GM23338 (cell line): ENCODE results near the gene ENPP7. TPM values are rescaled to one million over a fixed set of nuclear protein-coding genes. Genes with fewer than 3 reads are reported as not detected.

ENCODE experiments used
- ATAC-seq: fragments of 200-7000 bp; cut with Tn5 transposase; 3 replicates; pipeline ENCODE4 v1.9.1; 2020
- DNase-seq: peaks from one replicate; pipeline ENCODE4 v3.0.0-alpha.2; 2015; ENCODE audit warnings: low spot score
- H2AFZ ChIP-seq: fragments of 200-600 bp; sonication (generic); 2 replicates; pipeline ENCODE4 v1.8.0; 2016; ENCODE audit warnings: antibody characterized with exemption, mild to moderate bottlenecking, moderate library complexity
- H3F3A ChIP-seq: fragments of 200-600 bp; sonication (generic); replicated peaks from 2 replicates; pipeline ENCODE4 v1.8.0; 2017; ENCODE audit warnings: antibody characterized with exemption, mixed run types, low read depth
- H3K27ac ChIP-seq: fragments of 200-600 bp; sonication (generic); 2 replicates; pipeline ENCODE4 v1.6.1; 2016; ENCODE audit warnings: low read depth
- H3K27me3 ChIP-seq: fragments of 200-600 bp; sonication (generic); 2 replicates; pipeline ENCODE4 v1.8.0; 2016; ENCODE audit warnings: mild to moderate bottlenecking, mixed run types, moderate library complexity; ENCODE audit not compliant: insufficient read depth
- H3K36me3 ChIP-seq: fragments of 200-600 bp; sonication (generic); 2 replicates; pipeline ENCODE4 v1.8.0; 2016; ENCODE audit warnings: mild to moderate bottlenecking; ENCODE audit not compliant: insufficient read depth
- H3K4me1 ChIP-seq: fragments of 200-600 bp; sonication (generic); 2 replicates; pipeline ENCODE4 v1.8.0; 2016; ENCODE audit warnings: mild to moderate bottlenecking, moderate library complexity; ENCODE audit not compliant: insufficient read depth
- H3K4me2 ChIP-seq: fragments of 200-600 bp; sonication (generic); 2 replicates; pipeline ENCODE4 v1.7.1; 2017; ENCODE audit warnings: mixed run types
- H3K4me3 ChIP-seq: fragments of 200-600 bp; sonication (generic); 2 replicates; pipeline ENCODE4 v1.6.1; 2016; ENCODE audit warnings: mixed run types
- H3K79me2 ChIP-seq: fragments of 200-600 bp; sonication (generic); replicated peaks from 2 replicates; pipeline ENCODE4 v1.8.0; 2017; ENCODE audit warnings: mild to moderate bottlenecking; ENCODE audit not compliant: insufficient read depth
- H3K9me2 ChIP-seq: fragments of 200-600 bp; sonication (generic); 2 replicates; pipeline ENCODE4 v1.8.0; 2017; ENCODE audit not compliant: insufficient read depth
- H4K20me1 ChIP-seq: fragments of 200-600 bp; sonication (generic); replicated peaks from 2 replicates; pipeline ENCODE4 v1.8.0; 2017; ENCODE audit warnings: mild to moderate bottlenecking; ENCODE audit not compliant: insufficient read depth
- H3K27ac Mint-ChIP-seq: 2 replicates; pipeline ENCODE4 v1.8.0; 2020; ENCODE audit warnings: inconsistent platforms, mild to moderate bottlenecking, moderate library complexity, mixed read lengths
- H3K27me3 Mint-ChIP-seq: 3 replicates; pipeline ENCODE4 v1.8.0; 2022; ENCODE audit warnings: low read depth, mild to moderate bottlenecking, moderate library complexity, mixed read lengths, inconsistent platforms; ENCODE audit not compliant: insufficient read depth, poor library complexity
- H3K36me3 Mint-ChIP-seq: 3 replicates; pipeline ENCODE4 v1.8.0; 2021; ENCODE audit warnings: low read depth, mild to moderate bottlenecking, inconsistent platforms, moderate library complexity, mixed read lengths
- H3K4me1 Mint-ChIP-seq: 3 replicates; pipeline ENCODE4 v1.8.0; 2020; ENCODE audit warnings: mild to moderate bottlenecking, inconsistent platforms, mixed read lengths
- H3K4me3 Mint-ChIP-seq: 3 replicates; pipeline ENCODE4 v1.8.0; 2021; ENCODE audit warnings: moderate library complexity, mild to moderate bottlenecking, inconsistent platforms, mixed read lengths
- H3K9me3 Mint-ChIP-seq: 3 replicates; pipeline ENCODE4 v1.8.0; 2020; ENCODE audit warnings: moderate library complexity, mild to moderate bottlenecking, inconsistent platforms, mixed read lengths
- CREB1 ChIP-seq: fragments of 250-450 bp; sonication (Bioruptor Pico); IDR thresholded peaks from 2 replicates; pipeline ENCODE4 v1.5.0; 2020; ENCODE audit warnings: low read depth, mild to moderate bottlenecking, moderate library complexity
- EZH2 ChIP-seq: fragments of 200-600 bp; sonication (generic); IDR thresholded peaks from one replicate; pipeline ENCODE4 v1.8.0; 2017; ENCODE audit warnings: antibody characterized with exemption, mild to moderate bottlenecking, low read depth; ENCODE audit not compliant: unreplicated experiment
- POLR2AphosphoS5 ChIP-seq: IDR thresholded peaks from 2 replicates; pipeline ENCODE4 v1.6.1; 2016; ENCODE audit warnings: antibody characterized with exemption, low read depth
- REST ChIP-seq: IDR thresholded peaks from one replicate; pipeline ENCODE4 v1.6.1; 2018; ENCODE audit warnings: antibody characterized with exemption; ENCODE audit not compliant: unreplicated experiment
- ZNF114 ChIP-seq: fragments of 250-450 bp; sonication (Bioruptor Pico); IDR thresholded peaks from 2 replicates; pipeline ENCODE4 v1.5.0; 2020; ENCODE audit warnings: mild to moderate bottlenecking, moderate library complexity
- ZNF462 ChIP-seq: fragments of 250-450 bp; sonication (Bioruptor Pico); IDR thresholded peaks from 2 replicates; pipeline ENCODE4 v1.5.0; 2020; ENCODE audit warnings: mild to moderate bottlenecking, moderate library complexity
- polyA plus RNA-seq: library from polyadenylated mRNA; unstranded; fragments of >200 nt; fragmentation: Nextera tagmentation; extraction: Ambion mirVana; gene quantifications from 2 replicates; pipeline ENCODE4 v1.2.1, GENCODE V29; 2016
- total RNA-seq: library from RNA; depleted of rRNA; stranded (reverse); fragments of >200 nt; shearing (Covaris generic); gene quantifications from 2 replicates; pipeline ENCODE4 v1.2.3, GENCODE V29; 2014
- TF ChIP-seq, protein P1 (sequence below): IDR thresholded peaks from 2 replicates; pipeline ENCODE4 v1.6.1; 2016; ENCODE audit warnings: antibody characterized with exemption

Gene ENPP7
- total and polyA plus RNA-seq, 2 experiments from 2014 or later: not detected

DNA sequence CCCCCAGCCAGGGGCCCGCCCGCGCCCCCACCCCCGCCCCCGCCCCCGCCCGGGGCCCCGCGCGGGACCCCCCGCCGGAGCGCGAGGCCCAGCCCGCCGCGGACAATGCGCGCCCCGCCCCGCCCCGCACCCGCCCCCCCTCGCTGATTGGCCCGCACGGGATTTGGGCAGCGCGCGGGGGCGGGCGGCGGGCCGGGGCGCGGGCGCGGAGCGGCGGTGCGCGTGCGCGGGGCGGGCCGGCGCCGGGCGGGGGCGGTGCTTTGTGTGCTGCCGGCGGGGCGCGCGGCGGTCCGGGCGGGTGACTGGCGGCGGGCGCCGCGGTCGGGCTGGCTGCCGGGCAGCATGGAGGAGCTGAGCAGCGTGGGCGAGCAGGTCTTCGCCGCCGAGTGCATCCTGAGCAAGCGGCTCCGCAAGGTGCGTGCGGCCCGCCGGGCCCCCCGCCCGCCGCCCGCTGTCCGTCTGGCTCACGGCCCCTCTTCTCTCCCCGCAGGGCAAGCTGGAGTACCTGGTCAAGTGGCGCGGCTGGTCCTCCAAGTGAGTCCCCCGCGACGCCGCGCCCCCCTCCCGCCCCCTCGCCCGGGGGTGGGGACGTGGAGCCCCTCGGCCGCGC lies 47.3 kb downstream of the ENPP7 start, which contains the start of gene CBX2:
Gene CBX2 (plus strand): TSS at position 255 of the 610 bp plus-strand sequence. CDS start 88 bp downstream, at position 343.
- Histone ChIP-seq H2AFZ (no peak within 1 kb of the TSS), H4K20me1 (peaks cover 27% of the 10 kb centered on the region), H3K27me3 (peaks cover 12% of the 10 kb centered on the region), H3K4me1 (peaks cover 23% of the 10 kb centered on the region), H3K9me2 (no peaks in the 10 kb centered on the region), H3F3A (peaks cover 18% of the 10 kb centered on the region; the same call in 1 of the 2 replicates), H3K4me2 (peak within 1 kb of the TSS; percentile 97), H3K36me3 (peaks cover 8% of the 10 kb centered on the region), H3K4me3 (peak within 1 kb of the TSS; percentile 97), H3K27ac (peak within 1 kb of the TSS; percentile 83), H3K79me2 (peaks cover 30% of the 10 kb centered on the region)
- H3K27ac Mint-ChIP-seq: peak within 1 kb of the TSS; percentile 95
- peaks cover 48% of the 10 kb centered on the region for H3K4me1 Mint-ChIP-seq
- no peaks in the 10 kb centered on the region; the same call in 2 of the 3 replicates for H3K9me3 Mint-ChIP-seq
- peaks cover 42% of the 10 kb centered on the region for H3K36me3 Mint-ChIP-seq
- peak within 1 kb of the TSS; percentile 96 for H3K4me3 Mint-ChIP-seq
- H3K27me3 Mint-ChIP-seq: peaks cover 27% of the 10 kb centered on the region
- peak; percentile 86 for DNase-seq
- TF ChIP-seq EZH2 (no peak), POLR2AphosphoS5 (peak; percentile 39; the same call in 1 of the 2 replicates)
- peak; percentile 24 for ATAC-seq

DNA sequence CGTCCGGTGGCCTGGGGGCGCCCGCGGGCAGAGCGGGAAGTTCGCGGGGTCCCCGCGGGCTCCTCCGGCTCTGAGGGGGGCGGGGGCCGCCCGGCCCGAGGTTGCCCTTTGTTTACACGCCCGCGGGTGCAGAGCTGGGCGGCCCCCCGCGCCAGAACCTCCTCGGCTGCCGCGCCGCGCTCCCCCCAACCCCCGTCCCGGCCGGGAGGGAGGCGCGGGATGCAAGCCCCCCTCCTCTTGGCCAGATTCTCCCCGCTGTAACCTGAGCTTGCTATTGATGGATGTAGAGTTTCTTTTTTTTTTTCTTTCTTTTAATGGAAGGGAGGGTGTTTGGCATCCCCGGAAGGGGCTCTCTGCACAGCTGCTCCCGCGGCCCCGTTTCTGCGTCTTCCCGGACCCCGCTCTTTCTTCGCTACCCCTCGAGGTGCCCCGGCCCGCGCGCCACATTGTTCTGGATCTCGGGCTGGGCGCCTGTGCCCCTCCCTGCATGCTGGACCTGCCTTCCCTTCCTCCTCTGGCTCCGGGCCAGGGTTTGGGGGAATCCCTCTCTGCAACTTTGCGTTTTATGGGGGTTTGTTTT lies 47.9 kb downstream of the ENPP7 start:
- DNase-seq (peak; percentile 75), ATAC-seq (peak; percentile 43)
- Mint-ChIP-seq H3K4me1 (peaks cover 48% of the 10 kb centered on the region), H3K27ac (peak overlapping the region; percentile 93), H3K36me3 (peaks cover 48% of the 10 kb centered on the region), H3K27me3 (peaks cover 33% of the 10 kb centered on the region), H3K9me3 (no peaks in the 10 kb centered on the region; the same call in 2 of the 3 replicates), H3K4me3 (peak overlapping the region; percentile 96)
- Histone ChIP-seq H3K27ac (peak overlapping the region; percentile 83), H2AFZ (no peak overlapping the region), H3K36me3 (peaks cover 8% of the 10 kb centered on the region), H3K27me3 (peaks cover 12% of the 10 kb centered on the region), H3K9me2 (no peaks in the 10 kb centered on the region), H3K79me2 (peaks cover 30% of the 10 kb centered on the region), H3K4me3 (peak overlapping the region; percentile 97), H3K4me2 (peak overlapping the region; percentile 97), H3F3A (peaks cover 18% of the 10 kb centered on the region; the same call in 1 of the 2 replicates), H3K4me1 (peaks cover 23% of the 10 kb centered on the region), H4K20me1 (peaks cover 27% of the 10 kb centered on the region)
- TF ChIP-seq ZNF114 (no peak), CREB1 (CRISPR knock-in tag) (0 out of 2 replicates have a peak, but pooled peaks have one; percentile 27), POLR2AphosphoS5 (peak; percentile 47; the same call in 1 of the 2 replicates), REST (no peak), EZH2 (no peak), ZNF462 (CRISPR knock-in tag) (no peak)
- TF ChIP-seq, protein P1, sequence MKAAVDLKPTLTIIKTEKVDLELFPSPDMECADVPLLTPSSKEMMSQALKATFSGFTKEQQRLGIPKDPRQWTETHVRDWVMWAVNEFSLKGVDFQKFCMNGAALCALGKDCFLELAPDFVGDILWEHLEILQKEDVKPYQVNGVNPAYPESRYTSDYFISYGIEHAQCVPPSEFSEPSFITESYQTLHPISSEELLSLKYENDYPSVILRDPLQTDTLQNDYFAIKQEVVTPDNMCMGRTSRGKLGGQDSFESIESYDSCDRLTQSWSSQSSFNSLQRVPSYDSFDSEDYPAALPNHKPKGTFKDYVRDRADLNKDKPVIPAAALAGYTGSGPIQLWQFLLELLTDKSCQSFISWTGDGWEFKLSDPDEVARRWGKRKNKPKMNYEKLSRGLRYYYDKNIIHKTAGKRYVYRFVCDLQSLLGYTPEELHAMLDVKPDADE: no peak
